ENCODE data around the gene OPA1. TPM values are rescaled to one million over a fixed set of nuclear protein-coding genes. Genes with fewer than 3 reads are reported as not detected.

The OPA1 gene, protein sequence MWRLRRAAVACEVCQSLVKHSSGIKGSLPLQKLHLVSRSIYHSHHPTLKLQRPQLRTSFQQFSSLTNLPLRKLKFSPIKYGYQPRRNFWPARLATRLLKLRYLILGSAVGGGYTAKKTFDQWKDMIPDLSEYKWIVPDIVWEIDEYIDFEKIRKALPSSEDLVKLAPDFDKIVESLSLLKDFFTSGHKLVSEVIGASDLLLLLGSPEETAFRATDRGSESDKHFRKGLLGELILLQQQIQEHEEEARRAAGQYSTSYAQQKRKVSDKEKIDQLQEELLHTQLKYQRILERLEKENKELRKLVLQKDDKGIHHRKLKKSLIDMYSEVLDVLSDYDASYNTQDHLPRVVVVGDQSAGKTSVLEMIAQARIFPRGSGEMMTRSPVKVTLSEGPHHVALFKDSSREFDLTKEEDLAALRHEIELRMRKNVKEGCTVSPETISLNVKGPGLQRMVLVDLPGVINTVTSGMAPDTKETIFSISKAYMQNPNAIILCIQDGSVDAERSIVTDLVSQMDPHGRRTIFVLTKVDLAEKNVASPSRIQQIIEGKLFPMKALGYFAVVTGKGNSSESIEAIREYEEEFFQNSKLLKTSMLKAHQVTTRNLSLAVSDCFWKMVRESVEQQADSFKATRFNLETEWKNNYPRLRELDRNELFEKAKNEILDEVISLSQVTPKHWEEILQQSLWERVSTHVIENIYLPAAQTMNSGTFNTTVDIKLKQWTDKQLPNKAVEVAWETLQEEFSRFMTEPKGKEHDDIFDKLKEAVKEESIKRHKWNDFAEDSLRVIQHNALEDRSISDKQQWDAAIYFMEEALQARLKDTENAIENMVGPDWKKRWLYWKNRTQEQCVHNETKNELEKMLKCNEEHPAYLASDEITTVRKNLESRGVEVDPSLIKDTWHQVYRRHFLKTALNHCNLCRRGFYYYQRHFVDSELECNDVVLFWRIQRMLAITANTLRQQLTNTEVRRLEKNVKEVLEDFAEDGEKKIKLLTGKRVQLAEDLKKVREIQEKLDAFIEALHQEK
- total RNA-seq = 38.5 TPM

DNA sequence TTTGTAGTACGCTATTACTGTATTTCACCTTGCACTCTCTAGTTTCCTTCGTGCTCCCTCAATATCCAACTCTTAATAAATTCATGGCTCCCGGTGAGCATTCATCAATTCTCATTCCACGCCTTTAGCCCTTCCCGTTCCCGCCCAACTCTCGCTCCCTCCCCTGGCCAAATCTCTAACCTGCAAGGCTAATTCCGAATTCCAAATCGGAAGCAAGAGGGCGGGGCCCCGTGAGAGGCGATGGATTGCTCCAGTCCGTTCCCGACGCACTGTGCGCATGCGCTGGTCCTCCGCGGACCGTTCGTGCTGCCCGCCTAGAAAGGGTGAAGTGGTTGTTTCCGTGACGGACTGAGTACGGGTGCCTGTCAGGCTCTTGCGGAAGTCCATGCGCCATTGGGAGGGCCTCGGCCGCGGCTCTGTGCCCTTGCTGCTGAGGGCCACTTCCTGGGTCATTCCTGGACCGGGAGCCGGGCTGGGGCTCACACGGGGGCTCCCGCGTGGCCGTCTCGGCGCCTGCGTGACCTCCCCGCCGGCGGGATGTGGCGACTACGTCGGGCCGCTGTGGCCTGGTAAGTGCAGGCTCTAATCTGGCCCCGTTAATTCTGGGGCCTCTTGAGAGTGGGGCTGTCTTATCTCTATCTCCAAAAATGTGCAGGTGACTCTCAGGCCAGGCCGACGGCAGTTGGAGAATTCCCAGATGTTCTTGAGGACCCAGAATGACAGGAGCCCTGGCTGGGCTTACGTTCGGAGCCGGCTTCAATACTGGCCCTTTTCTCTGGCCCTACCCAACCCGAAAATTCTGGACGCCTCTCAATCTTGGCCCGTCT is at the start of gene OPA1:
TSS of gene OPA1 (plus strand) at position 368 of the 827 bp plus-strand sequence. CDS start at position 538, 170 bp downstream.
- intact Hi-C loops (cut with DNase I) = no loop called here
- H3K27me3 ChIP-seq = no peaks in the 10 kb centered on the region
- H3K9me3 ChIP-seq = no peaks in the 10 kb centered on the region
- DNase-seq (ENCODE audit: extremely low spot score in 2 of 2) = peak in 1 of 2 donors; percentile 98
- peaks cover 28% of the 10 kb centered on the region for H3K4me1 ChIP-seq
- H3K27ac ChIP-seq = peak within 1 kb of the TSS; percentile 77
- H3K4me3 ChIP-seq = peak within 1 kb of the TSS; percentile 71 to 73
- TF ChIP-seq POLR2AphosphoS5 (IDR thresholded peaks at IDR 0.05; ENCODE audit: insufficient read depth in 1 of 2, low read depth in 1 of 2) (peak; percentile 94 to 98), POLR2A (IDR thresholded peaks at IDR 0.05) (peak in 1 of 2 donors; percentile 33)
- TF ChIP-seq, protein P1, sequence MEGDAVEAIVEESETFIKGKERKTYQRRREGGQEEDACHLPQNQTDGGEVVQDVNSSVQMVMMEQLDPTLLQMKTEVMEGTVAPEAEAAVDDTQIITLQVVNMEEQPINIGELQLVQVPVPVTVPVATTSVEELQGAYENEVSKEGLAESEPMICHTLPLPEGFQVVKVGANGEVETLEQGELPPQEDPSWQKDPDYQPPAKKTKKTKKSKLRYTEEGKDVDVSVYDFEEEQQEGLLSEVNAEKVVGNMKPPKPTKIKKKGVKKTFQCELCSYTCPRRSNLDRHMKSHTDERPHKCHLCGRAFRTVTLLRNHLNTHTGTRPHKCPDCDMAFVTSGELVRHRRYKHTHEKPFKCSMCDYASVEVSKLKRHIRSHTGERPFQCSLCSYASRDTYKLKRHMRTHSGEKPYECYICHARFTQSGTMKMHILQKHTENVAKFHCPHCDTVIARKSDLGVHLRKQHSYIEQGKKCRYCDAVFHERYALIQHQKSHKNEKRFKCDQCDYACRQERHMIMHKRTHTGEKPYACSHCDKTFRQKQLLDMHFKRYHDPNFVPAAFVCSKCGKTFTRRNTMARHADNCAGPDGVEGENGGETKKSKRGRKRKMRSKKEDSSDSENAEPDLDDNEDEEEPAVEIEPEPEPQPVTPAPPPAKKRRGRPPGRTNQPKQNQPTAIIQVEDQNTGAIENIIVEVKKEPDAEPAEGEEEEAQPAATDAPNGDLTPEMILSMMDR (IDR thresholded peaks at IDR 0.05) = peak in 1 of 3 experiments; percentile 15
- no peaks in the 10 kb centered on the region for H3K36me3 ChIP-seq

DNA sequence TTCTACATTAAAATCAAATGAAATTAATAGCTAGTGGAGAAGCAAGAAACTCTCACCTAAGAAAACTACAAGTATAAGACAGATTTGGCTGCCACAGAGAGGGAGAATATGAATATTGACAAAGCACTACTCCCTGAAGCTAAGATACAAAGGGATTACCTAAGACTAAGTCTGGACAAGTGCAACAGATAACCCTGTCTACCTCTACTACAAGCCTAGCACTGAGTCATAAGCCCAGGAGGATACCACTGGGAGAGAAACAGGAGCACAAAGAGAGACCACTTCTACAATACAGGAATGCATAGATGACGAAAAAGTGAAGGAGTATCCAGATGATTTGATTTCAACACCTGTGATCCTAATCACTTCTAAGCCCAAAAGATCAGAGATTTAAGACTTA is 48.7 kb upstream of the OPA1 start:
- Histone ChIP-seq H3K27ac (no peak overlapping the region), H3K4me1 (no peaks in the 10 kb centered on the region), H3K27me3 (no peaks in the 10 kb centered on the region), H3K36me3 (no peaks in the 10 kb centered on the region), H3K9me3 (no peaks in the 10 kb centered on the region), H3K4me3 (no peak overlapping the region)
- intact Hi-C loops (cut with DNase I) = no loop called here
- no peak for DNase-seq (ENCODE audit: extremely low spot score in 2 of 2)
- TF ChIP-seq POLR2AphosphoS5 (IDR thresholded peaks at IDR 0.05; ENCODE audit: insufficient read depth in 1 of 2, low read depth in 1 of 2) = no peak
- no peak for TF ChIP-seq POLR2A (IDR thresholded peaks at IDR 0.05)
- TF ChIP-seq, protein P1 (IDR thresholded peaks at IDR 0.05) = no peak

DNA sequence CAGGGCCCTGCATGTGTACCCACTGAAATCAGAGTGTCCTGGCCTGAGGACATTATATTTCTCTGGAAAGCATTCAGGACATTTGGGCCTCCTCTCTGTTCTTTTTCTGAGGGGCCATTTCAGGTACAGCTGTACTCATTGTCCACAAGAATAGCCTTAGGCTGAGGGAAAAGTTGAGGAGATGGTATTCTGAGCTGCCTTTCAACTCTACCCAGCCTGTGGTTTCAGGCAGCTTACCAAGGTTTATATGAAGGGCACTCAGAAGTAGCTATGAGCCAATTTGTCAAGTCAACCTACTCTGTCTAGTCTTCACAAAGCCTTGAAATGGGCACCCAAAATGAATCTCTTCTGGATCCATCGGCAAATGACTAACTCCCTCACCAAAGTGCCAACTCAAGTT is 47.7 kb upstream of the OPA1 start:
- TF ChIP-seq, protein P1 (IDR thresholded peaks at IDR 0.05) = no peak
- TF ChIP-seq POLR2AphosphoS5 (IDR thresholded peaks at IDR 0.05; ENCODE audit: insufficient read depth in 1 of 2, low read depth in 1 of 2) = no peak
- no peak for TF ChIP-seq POLR2A (IDR thresholded peaks at IDR 0.05)
- Histone ChIP-seq H3K9me3 (no peaks in the 10 kb centered on the region), H3K4me3 (no peak overlapping the region), H3K36me3 (no peaks in the 10 kb centered on the region), H3K27ac (no peak overlapping the region), H3K4me1 (no peaks in the 10 kb centered on the region), H3K27me3 (no peaks in the 10 kb centered on the region)
- DNase-seq (ENCODE audit: extremely low spot score in 2 of 2) = no peak
- intact Hi-C loops (cut with DNase I) = no loop called here

DNA sequence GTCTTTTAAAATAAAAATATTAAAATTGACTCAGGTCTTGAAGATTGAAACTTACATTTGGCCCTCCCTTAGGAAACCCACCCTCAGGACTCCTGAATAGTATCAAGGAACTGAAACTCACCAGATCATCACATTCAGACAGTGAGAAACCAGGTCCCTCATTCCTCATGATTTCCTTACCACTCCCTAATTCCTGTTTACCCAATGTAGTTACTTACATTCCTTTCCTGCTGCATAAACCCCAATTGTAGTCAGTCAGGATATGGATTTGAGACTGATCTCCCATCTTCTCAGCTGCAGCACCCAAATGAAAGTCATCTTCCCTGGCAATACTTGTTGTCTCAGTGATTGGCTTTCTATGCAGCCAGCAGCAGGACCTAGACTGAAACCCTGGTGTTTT is 46.9 kb upstream of the OPA1 start:
- Histone ChIP-seq H3K36me3 (no peaks in the 10 kb centered on the region), H3K9me3 (no peaks in the 10 kb centered on the region), H3K4me1 (no peaks in the 10 kb centered on the region), H3K27me3 (no peaks in the 10 kb centered on the region), H3K4me3 (no peak overlapping the region), H3K27ac (no peak overlapping the region)
- no peak for DNase-seq (ENCODE audit: extremely low spot score in 2 of 2)
- no peak for TF ChIP-seq POLR2A (IDR thresholded peaks at IDR 0.05)
- TF ChIP-seq, protein P1 (IDR thresholded peaks at IDR 0.05) = no peak
- TF ChIP-seq POLR2AphosphoS5 (IDR thresholded peaks at IDR 0.05; ENCODE audit: insufficient read depth in 1 of 2, low read depth in 1 of 2) = no peak
- intact Hi-C loops (cut with DNase I) = no loop called here
